ENCODE measurements around the gene TEP1.
A peak's percentile ranks its signal among the peaks of the same experiment; 100 is the strongest.
"Not testable (repeated sequence)": the region's sequence is repeated elsewhere in the genome, so short reads cannot be mapped to it uniquely, and the experiment has no call there.

Gene TEP1

GRCh38 chr14:20341032-20341431, 72.3 kb downstream of the TEP1 start:
- DNase-seq: not testable (repeated sequence)

- DNase-seq: no peak
These were observed 79.3 kb downstream of the TEP1 start for GRCh38 chr14:20334017-20334416.

- no peak for DNase-seq
These were observed 79.8 kb downstream of the TEP1 start for GRCh38 chr14:20333494-20333841.

- peak in 13 of 14 donors; percentile 2 to 91 (median 62) for DNase-seq
These were observed 80.4 kb downstream of the TEP1 start, which contains the start of gene CCNB1IP1 for GRCh38 chr14:20332788-20333493. TSS of gene CCNB1IP1 (minus strand) at chr14:20333279. CDS start at chr14:20316523, 16,756 bp downstream.

- peak in 1 of 14 donors; percentile 45 for DNase-seq
These were observed 80.9 kb downstream of the TEP1 start for GRCh38 chr14:20332431-20332787.

GRCh38 chr14:20331053-20331613, 82.2 kb downstream of the TEP1 start:
- no peak for DNase-seq

GRCh38 chr14:20329355-20329754, 83.9 kb downstream of the TEP1 start:
- DNase-seq: no peak

GRCh38 chr14:20328705-20329104, 84.6 kb downstream of the TEP1 start:
- DNase-seq: no peak

- peak in 2 of 14 donors; percentile 33 to 39 for DNase-seq
These were observed 86.1 kb downstream of the TEP1 start for GRCh38 chr14:20327005-20327869.

- DNase-seq: no peak
These were observed 95.6 kb downstream of the TEP1 start for GRCh38 chr14:20317720-20318119.

Measured in C1 segment of cervical spinal cord (tissue), 14 donors.